ENCODE results near the gene MRPL18. TPM values are rescaled to one million over a fixed set of nuclear protein-coding genes. Genes with fewer than 3 reads are reported as not detected.
"Not testable (repeated sequence)": the region's sequence is repeated elsewhere in the genome, so short reads cannot be mapped to it uniquely, and the experiment has no call there.

Gene MRPL18
- total RNA-seq: 62.6 TPM

DNA sequence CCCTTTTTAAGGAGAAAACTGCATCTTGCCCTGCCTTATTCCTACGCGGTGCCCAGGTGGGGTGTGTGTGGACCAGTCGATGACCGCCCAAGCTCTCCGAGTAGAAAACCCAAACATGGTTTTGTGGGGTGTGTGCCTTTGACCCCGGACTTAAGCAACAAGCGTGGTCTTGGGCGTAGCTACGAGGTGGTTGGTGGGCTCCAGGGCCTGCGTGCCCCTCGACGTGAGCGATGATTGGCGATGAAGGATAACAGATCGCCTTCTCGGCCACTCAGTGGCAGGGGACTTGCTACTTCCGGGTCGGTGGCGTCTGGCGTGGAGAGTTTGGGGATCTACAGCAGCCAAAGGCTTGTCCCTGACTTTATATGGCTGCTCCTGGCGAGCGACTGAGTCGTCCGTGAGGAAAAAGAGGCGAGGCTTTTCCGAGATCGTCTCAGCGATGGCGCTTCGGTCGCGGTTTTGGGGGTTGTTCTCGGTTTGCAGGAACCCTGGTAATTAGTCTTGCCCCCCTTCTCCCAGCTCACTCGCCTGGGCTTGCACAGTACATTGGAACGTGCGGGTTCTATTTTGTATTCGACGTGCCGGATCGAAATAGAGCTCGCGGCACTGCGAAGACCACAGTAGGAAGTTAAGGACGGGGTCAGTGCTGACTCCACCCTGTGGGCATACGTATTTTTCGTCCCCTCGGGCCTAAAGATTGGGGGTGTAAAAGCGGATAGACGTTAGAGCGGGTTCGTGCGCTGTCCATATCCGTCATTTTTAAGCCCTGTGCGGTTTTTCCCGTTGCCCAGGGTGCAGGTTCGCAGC, at the start of gene MRPL18:
TSS of gene MRPL18 (plus strand) at position 319 of the 807 bp plus-strand sequence. CDS start at position 440, 121 bp downstream.
- peak; percentile 94 for DNase-seq (ENCODE audit: low spot score)

GRCh38 chr6:159742165-159742564, 48.1 kb upstream of the MRPL18 start:
- no peak for DNase-seq (ENCODE audit: low spot score)

- DNase-seq (ENCODE audit: low spot score): no peak
Observed at GRCh38 chr6:159745081-159745480, 45.2 kb upstream of the MRPL18 start.

DNA sequence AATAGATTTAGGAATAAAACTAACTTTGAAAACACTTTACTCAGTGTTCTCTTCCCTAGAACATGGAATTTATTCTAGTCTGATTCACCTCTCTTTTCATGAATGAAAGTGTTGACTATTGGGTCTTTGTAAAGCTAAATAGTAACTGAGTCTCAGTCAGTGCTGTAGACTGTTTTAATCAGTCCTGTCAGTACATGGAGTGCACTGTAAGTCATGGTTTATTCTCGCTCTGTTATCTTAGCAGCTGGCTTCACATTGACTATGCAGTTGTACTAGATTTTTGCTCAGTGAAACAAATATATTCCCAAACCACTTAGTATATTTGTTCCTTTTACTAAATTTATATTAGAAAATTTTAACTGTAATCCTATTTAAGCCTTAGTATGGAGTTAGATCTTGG, 43.5 kb upstream of the MRPL18 start:
- no peak for DNase-seq (ENCODE audit: low spot score)

- DNase-seq (ENCODE audit: low spot score): not testable (repeated sequence)
Observed at GRCh38 chr6:159748127-159748526, 42.1 kb upstream of the MRPL18 start.

- DNase-seq (ENCODE audit: low spot score): no peak
Observed at GRCh38 chr6:159751448-159751847, 38.8 kb upstream of the MRPL18 start.

DNA sequence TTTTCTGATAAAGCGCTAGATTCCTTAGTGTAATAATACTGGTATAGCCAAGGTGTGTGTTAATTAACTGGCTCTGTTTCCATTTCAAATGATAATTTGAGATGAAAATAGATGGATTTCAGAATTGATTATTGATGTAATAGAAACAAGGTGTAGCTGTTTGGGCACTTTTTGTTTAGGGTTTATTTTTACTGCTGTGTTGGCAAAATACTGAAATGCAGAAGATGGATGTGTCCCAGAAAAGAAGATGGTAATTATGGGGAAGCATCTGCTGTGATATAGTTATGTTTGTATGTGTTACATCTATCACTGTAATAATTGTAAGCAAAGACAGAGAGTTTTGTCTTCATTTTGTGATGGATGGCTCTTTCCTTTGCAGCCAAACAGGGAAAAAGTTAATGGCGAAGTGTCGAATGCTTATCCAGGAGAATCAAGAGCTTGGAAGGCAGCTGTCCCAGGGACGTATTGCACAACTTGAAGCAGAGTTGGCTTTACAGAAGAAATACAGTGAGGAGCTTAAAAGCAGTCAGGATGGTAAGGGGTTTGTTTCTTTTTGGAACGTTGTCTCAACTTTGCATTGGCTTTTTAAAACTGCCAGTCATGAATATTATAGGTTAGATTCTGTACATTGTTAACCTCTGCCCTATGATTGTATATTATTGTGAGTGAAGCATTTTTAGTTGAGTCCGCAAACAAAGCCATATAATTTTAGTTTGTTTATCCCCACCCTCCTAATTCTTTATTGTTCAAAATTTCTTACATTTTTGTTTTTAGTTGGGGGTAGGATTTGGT, 37.0 kb upstream of the MRPL18 start:
- DNase-seq (ENCODE audit: low spot score): no peak

DNA sequence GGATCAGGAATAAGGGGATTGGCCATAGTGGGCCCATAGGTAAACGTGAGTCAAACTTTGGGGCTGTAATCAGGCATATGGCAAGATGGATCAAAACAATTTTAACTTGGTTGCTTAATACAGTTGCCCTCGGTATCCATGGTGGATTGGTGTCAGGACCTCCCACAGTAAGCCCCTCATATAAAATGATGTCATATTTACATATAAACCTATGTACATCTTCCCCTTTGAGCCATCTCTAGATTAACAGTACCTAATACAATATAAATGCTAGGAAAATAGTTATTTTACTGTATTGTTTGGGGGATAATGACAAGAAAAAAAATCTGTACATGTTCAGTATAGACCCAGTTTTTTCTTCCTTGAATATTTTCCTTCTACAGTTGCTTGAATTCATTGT, 35.9 kb upstream of the MRPL18 start:
- DNase-seq (ENCODE audit: low spot score): no peak

DNA sequence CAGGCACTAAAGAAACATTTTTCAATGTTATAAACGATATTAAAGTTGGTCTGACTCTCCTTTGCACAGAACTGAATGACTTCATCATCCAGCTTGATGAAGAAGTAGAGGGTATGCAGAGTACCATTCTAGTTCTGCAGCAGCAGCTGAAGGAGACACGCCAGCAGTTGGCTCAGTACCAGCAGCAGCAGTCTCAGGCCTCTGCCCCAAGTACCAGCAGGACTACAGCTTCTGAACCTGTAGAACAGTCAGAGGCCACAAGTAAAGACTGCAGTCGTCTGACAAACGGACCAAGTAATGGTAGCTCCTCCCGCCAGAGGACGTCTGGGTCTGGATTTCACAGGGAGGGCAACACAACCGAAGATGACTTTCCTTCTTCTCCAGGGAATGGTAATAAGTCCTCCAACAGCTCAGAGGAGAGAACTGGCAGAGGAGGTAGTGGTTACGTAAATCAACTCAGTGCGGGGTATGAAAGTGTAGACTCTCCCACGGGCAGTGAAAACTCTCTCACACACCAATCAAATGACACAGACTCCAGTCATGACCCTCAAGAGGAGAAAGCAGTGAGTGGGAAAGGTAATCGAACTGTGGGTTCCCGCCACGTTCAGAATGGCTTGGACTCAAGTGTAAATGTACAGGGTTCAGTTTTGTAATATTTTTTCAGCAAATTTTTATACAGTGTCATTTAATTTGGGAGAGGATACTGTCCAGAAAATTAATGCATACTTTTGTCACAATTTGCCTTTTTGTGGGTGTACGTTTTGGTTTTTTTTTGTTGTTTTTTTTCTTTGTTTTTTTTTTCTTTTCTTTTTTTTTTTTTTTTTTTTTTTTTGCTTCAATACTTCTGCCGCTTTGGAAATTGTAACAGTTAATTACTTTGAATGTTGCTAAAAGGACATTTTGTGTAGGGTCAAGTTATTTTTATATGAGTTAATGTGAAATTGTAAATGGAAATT, 35.0 kb upstream of the MRPL18 start:
- DNase-seq (ENCODE audit: low spot score): no peak

DNA sequence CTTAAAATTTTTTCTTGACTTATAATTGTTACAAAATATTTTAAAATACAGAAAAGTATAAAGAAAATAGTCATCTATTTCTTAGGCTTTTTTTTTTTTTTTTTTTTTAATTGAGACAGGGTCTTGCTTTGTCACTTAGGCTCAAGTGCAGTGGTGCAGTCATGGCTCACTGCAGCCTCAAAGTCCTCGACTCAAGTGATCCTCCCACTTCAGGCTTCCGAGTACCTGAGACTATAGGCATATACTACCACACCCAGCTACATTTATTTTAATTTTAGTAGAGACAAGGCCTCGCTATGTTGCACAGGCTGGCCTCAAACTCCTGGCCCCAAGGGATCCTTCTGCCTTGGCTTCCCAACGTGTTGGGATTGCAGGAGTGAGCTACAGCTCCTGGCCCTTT, 33.8 kb upstream of the MRPL18 start:
- no peak for DNase-seq (ENCODE audit: low spot score)

DNA sequence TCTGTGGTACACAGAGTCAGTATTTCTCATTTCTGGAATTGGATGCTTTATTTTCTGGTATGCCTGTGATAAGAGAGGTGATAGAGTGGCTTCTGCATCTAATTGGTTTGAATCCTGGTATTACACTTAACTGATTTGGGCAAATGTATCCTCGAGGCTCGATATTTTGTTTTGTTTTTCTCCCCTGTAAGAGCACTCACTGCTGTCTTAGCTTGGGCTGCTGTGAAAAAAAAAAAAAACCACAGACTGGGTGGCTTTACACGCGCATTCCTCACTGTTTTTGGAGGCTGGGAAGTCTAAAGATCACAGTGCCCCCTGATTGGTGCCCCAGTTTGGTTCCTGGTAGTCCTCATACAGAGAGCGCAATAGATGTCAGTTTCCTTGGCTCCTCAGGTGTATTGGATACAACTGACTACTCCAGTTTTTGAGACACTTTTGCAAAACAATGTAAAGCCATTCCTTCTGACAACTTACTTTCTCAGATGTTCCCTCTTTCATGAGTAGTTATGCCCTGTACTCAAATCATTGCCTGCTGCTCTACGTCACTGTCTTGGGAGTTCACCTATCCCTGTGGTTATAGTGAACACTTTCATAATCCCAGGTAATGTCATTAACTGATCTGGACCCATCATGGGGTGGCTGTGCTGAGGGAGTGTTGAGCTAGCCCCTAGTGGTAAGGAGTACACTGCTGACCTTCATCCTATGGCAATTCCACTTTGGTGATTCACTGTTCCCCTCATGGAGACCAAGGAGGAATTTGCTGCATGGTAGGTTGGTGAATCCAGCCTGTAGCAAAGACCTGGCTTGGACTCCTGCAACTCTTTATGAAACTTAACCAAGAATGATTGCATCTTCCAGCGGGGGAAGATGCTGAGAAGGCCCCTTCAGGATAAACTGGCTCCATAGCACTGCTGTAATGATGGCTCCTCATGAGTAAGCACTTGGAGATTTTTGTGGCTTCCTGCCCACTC, 32.0 kb upstream of the MRPL18 start:
- DNase-seq (ENCODE audit: low spot score): no peak

DNA sequence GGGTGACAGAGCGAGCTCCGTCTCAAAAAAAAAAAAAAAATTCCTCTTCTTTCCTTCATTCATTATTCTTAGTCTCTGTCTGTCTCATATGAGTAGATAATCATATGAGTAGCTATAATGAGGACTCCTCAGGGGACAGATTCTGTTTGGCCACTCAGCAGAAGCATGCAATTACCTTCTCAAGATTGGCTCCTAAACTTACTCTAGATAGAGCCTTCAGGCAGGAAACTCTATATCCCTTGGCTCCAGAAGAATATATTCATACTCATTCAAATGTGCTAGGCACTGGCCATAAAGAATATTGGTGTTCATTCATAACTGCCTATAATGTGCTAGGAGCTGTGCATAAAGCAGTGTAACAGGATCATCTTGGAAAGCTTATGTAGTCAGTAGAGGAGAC, 30.6 kb upstream of the MRPL18 start:
- no peak for DNase-seq (ENCODE audit: low spot score)

GRCh38 chr6:159760602-159761057, 29.6 kb upstream of the MRPL18 start:
- DNase-seq (ENCODE audit: low spot score): no peak

DNA sequence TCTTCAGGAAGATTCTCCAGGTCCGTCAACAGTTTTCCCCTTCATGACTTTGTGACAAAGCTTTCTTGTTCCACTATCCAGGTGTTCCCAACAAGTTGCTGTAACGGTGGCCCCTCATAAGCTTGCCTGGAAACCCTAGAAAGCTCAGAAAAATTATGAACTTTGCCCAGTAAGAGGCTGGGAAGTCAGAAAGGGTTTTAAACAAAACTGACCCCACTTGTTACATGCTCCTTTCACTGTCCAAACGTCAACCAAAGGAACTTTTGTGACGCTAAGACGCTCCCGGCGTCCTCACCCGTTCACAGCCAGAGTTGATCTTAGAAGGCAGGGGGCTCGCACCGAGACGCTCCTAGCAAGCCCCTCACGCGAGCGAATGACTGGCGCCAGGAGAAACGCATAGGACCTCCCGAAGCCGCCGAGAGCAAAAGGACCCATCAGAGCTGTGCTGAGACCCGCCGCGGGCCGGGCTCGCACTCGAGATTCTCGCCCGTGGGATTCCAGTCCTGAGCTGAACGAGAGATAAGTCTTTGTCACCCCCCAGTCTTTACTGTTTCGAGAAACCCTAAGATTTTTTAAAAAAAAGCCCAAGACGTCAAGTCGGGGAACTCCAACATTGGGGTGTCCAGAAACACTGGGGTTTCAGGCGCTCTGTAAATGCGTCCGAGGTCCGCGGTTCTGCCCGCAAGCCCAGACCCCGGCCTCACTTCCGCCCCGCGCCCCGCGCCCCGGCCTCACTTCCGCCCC, 29.0 kb upstream of the MRPL18 start:
- no peak for DNase-seq (ENCODE audit: low spot score)

GRCh38 chr6:159761873-159762680, 28.2 kb upstream of the MRPL18 start, which contains the start of gene ACAT2:
Gene ACAT2, plus strand, starts transcription at chr6:159762045. Its CDS starts 43 bp downstream, at chr6:159762088.
- peak; percentile 96 for DNase-seq (ENCODE audit: low spot score)

DNA sequence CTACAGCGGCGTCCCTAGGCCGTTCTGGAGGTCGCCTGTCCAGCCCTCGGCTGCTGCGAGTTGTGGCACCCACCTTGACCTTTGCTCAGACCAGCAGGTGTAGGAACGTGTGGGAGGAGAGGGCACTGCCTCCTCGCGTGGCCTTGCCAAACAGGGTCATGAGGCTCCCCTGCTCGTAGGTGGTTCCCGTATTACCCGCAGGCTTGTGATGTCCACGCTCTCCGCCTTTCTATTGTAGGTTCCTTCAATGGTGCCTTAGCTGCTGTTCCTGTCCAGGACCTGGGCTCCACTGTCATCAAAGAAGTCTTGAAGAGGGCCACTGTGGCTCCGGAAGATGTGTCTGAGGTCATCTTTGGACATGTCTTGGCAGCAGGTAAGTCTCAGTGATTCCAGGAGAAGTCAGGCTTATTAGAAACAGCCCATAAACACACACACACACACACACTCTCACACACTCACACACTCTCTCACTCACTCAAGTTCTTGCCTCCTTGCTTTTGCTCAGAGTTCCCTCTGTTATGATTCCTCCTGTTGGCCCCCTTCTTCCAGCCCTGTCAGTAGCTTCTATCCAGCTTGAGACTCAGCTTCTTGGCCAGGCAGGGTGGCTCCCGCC, 27.5 kb upstream of the MRPL18 start:
- peak; percentile 15 for DNase-seq (ENCODE audit: low spot score)

- DNase-seq (ENCODE audit: low spot score): no peak
Observed at GRCh38 chr6:159766906-159767305, 23.4 kb upstream of the MRPL18 start.

DNA sequence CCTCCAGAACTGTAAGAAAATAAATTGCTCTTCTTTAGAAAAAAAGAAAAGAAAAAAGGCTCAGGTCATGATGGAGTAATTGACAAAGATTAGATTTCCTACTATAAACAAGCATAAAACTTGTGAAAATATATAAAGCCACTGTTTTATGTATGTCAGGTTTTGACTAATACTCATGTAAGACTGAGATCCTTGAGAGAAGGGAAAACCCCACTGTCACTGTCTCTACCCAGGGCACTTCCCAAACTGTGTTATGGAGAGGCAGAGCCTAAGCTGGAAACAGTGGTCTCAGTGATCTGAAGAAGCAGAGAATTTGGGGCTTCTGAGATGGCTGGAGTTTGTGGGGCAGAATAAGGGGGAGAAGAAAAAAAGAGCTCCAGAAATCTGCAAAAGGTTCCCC, 20.8 kb upstream of the MRPL18 start:
- no peak for DNase-seq (ENCODE audit: low spot score)
